ENCODE results near the gene HAPLN2.
A peak's percentile ranks its signal among the peaks of the same experiment; 100 is the strongest.

DNA sequence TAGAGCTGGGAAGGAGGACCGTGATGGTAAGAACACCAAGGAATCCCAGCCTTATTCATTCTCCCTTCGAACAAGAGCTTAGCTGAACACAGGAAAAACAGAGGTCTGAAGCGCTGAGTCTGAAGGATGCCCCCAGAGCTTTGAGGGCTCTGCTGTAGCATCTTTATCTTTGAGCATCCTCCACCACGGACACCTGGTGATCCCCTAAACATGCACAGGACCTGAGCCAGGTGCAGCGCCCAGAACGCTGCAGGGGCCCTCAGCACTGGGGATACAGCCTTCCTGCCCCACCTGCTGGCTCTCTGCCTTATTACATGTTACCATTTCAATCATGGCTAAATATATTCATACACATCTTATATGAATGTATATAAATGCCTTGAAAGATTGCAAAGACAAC lies 10.2 kb upstream of the HAPLN2 start:
- TF ChIP-seq, protein P1, sequence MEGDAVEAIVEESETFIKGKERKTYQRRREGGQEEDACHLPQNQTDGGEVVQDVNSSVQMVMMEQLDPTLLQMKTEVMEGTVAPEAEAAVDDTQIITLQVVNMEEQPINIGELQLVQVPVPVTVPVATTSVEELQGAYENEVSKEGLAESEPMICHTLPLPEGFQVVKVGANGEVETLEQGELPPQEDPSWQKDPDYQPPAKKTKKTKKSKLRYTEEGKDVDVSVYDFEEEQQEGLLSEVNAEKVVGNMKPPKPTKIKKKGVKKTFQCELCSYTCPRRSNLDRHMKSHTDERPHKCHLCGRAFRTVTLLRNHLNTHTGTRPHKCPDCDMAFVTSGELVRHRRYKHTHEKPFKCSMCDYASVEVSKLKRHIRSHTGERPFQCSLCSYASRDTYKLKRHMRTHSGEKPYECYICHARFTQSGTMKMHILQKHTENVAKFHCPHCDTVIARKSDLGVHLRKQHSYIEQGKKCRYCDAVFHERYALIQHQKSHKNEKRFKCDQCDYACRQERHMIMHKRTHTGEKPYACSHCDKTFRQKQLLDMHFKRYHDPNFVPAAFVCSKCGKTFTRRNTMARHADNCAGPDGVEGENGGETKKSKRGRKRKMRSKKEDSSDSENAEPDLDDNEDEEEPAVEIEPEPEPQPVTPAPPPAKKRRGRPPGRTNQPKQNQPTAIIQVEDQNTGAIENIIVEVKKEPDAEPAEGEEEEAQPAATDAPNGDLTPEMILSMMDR (IDR thresholded peaks at IDR 0.05): peak; percentile 85
- TF ChIP-seq SIN3A (IDR thresholded peaks at IDR 0.05; ENCODE audit: borderline replicate concordance, insufficient read depth, low read depth, low read length): no peak
- no peak for TF ChIP-seq POLR2AphosphoS5 (IDR thresholded peaks at IDR 0.05; ENCODE audit: low read depth, low read length)
- TF ChIP-seq, protein P2, sequence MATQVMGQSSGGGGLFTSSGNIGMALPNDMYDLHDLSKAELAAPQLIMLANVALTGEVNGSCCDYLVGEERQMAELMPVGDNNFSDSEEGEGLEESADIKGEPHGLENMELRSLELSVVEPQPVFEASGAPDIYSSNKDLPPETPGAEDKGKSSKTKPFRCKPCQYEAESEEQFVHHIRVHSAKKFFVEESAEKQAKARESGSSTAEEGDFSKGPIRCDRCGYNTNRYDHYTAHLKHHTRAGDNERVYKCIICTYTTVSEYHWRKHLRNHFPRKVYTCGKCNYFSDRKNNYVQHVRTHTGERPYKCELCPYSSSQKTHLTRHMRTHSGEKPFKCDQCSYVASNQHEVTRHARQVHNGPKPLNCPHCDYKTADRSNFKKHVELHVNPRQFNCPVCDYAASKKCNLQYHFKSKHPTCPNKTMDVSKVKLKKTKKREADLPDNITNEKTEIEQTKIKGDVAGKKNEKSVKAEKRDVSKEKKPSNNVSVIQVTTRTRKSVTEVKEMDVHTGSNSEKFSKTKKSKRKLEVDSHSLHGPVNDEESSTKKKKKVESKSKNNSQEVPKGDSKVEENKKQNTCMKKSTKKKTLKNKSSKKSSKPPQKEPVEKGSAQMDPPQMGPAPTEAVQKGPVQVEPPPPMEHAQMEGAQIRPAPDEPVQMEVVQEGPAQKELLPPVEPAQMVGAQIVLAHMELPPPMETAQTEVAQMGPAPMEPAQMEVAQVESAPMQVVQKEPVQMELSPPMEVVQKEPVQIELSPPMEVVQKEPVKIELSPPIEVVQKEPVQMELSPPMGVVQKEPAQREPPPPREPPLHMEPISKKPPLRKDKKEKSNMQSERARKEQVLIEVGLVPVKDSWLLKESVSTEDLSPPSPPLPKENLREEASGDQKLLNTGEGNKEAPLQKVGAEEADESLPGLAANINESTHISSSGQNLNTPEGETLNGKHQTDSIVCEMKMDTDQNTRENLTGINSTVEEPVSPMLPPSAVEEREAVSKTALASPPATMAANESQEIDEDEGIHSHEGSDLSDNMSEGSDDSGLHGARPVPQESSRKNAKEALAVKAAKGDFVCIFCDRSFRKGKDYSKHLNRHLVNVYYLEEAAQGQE (IDR thresholded peaks at IDR 0.05; ENCODE audit: insufficient read depth in 1 of 2, low read depth in 2 of 2, low read length in 1 of 2): no peak
